CD4-positive, alpha-beta T cell treated with Interleukin-12 subunit alpha and Interleukin-12 subunit beta, for 1 hour (primary cell): ENCODE data around the gene TNFRSF11A.

Experiments
- DNase-seq: peaks from one replicate; pipeline ENCODE4 v3.0.0-alpha.2; 2020

Gene TNFRSF11A

DNA sequence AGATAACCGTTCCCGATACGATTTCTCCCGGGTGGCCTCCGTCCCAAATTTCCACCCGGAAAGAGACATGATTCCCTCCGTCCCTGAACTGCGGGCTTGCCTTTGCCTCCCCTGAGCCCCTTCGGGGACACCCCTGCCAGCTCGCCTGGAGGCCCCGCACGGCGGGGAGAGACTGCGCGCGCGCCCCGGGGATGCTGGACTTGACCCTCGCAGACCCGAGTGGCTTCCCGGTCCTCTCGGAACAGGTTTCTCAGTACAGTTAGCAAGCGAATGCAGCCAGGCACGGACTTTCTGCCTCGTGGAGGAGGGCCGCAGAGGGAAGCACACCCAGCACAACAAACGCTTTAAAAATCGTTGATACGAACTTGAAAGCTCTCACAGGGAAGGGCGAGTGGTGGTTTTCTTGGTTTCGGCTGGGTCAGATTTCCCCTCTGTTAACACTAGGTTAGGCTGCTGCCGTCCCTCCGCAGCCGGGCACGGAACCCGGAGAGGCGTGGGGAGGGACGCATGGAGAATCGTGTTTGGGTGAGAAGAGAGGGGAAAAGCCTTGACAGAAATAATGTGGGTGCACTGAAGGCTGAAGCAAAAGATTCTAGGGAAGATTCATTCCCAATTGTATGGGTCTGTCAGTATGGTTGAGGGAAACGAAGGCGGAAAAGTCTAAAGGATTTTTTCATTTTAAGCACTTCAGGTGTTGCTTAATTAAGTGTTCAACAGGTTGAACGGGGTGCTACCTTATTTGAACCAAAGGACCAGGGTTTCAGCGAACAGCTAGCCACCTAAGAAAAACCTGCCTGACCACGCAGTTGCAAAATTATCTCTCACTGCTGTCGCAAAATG, 916 bp downstream of the TNFRSF11A start:
- peak; percentile 9 for DNase-seq

DNA sequence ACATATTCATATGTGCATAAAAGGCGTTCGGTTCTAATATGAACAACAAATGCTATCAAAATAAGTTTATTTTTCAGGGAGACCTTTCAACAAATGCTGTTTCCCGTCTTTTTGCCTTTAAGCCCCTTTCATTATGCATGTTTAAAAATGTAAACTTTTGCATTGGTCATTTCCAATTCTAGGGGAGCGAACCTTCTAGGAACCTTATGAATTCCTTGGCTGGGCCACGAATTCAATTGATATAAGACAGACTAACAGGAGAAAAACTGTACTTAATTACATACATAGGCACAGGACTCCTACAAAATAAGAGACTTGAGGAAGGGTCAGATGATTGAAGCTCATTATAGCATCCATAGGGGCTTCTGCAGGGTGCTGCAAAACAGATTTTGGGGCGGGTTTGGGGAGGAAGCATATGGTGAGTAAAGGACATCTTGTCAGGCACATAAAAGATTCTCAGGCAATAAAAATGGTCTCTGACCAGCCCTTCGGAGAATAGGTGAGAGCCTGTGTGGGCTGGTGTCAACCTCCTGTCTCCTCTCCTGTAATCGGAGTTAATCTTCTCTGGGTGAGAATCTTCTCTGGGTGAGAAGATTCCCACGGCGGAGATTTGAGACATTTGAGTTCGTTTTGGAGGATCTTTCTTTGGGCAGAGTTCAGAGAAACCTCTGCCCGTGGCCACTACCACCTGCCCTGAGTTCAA, 1.7 kb downstream of the TNFRSF11A start:
- DNase-seq, result no peak

DNA sequence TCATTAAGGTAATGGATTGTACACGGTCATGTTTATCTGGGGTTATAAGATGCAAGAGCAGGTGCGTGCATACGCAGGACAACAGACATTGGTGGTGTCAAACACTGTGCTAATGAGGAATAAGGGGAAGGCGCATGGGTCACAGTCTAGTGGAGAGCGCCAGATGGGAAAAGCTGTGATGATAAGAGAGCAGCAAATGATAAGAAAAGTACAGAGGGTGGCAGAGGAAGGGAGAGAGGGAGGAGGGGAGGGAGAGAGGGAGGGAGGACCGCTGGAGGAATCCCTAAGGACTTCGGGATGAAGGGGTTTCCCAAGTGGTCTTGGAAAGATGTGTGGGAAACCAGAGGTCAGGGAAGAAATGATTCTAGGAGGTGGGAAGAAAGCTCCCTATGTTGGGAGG, 2.9 kb downstream of the TNFRSF11A start:
- no peak for DNase-seq

DNA sequence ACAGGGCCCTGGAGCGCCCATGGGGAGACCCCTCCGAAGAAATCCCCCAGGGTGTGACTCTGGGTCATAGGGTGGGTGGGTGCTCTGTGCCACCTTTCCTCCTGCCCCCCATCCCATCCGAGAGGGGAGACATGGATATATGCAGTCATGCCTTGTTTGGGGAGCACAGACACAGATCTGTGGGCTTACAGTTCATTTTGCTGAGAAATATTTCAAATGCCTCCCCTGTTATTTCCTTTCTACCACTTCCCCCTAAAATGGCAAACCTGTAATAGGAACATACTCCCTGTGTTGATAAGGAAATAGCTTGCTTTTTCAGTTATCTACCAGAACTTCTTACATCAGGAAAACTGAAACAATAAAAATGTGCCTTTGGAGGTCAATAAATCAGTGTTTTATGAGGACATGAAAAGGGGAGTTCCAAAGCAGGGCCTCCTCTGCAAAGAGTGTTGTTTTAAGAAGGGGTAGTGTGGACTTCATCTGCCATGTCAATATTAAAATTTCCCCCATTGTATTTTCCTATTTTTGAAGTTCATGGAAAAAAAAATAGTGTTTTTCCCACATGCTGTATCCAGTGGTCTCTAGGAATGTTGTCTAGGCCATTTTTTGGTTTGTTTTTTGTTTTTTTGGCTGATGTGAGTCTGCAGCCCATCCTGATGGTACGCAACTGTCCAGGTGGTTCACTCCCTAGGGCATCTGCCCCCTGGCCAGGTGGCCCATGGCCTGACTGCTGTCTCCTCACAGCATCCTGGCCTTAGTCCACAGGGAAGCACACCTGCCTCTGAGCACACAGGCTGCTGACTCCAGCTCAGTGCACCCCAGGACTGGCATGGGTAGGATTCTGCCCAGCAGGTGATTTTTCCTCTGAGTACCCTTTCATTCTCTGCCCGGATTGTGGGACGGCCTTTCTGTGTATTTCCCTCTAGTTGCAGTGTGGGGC, 3.7 kb downstream of the TNFRSF11A start:
- DNase-seq, result no peak

DNA sequence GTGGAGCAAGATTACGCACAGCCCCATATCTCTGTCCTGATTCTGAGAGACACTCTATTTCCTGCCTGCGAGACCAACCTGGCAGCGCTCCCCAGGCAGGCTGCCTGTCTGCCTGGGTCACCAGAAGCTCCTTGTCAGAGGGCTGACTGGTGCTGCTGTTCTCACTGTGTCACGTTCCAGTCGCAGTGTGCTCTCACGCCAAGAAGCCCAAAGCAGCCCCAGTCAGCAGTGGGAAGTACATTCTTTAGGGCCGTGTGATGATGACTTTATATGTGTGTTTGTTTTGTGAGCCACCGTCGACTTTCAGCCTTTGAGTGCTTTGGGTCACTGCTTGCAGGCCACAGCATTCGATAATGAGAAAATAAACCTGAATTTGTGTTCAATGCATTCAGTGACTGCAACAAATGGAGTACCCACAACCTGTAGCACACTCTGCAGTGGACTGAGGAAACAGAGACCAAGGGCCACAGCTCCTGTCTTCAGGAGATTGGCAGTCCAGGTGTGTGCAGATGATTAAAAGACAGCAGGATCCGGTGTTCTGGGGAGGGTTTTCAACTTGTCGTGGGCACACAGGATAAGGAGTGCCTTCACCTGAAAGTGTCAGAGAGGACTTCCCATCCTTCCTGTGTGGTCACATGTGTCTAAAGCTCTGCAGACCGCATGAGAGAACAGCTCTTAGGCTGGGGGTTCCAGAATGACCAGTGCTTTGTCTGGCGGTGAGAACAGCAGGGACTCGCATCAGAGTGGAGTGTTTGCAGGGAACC, 4.8 kb downstream of the TNFRSF11A start:
- peak; percentile 22 for DNase-seq

DNA sequence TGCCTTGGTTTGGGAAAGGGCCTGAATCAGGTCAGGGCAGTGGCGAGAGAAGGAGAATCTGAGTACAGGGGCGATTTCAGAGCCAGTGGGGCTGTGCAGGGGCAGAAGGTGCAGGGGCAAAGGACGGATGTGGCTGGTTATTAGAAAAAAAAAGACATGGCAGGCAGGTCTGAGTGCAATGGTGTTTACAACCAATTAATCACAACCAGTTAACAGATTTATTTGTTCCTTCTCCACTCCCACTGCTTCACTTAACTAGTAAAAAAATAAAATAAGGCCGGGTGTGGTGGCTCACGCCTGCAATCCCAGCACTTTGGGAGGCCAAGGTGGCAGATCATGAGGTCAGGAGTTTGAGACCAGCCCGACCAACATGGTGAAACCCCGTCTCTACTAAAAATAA, 5.5 kb downstream of the TNFRSF11A start:
- DNase-seq, result no peak

DNA sequence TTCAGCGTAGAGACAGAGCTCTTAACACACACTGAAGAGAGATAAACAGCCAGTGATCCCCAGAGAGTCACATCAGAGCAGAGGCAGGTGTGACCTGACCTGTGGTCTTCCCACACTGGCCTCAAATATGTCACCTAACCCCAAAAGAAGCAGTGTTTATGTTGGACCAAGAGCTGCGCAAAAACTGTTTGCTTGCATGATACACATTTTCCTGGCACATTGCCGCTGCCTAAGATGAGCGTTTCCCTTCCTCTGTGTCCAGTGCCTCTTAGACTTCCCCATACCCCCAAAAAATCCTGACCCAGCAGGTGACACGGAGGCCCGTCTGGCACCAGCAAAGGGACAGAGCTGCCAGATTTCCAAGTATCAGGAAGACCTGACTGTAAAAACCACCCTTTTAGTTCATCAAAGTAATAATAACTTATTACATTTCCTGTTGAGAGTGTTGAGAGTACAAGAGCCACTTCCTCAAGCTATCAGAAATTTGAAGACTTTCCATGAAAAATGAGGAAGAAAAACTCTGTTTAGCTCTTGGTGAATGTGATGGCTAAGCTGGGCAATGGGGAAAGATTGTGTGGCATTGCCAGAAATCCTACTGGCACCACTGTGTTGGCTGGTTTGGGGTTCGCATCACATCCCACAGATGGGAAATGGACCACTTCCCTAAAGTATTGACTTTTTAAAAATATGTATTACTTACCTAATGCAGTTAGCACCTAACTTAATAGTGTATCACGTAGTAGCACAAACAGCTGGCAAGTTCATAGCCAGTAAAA, 6.7 kb downstream of the TNFRSF11A start:
- no peak for DNase-seq

DNA sequence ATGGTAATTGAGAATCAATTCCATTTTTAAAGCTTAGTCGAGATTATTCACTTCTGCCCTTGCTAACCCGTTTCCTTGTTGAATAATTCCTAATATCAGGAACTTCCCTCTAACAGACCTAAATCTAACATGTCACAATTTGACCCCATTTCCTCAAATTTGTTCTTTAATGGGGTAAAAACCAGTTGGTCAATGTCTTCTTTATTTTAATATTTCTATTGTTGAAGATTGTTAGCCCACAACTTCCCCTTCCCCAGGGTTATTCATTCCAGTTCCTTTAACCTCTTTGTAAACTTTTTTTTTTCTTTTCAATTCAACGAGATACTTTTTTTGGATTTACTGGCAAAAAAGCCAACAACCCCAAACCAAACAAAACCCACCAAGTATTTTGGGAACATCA, 7.3 kb downstream of the TNFRSF11A start:
- no peak for DNase-seq

DNA sequence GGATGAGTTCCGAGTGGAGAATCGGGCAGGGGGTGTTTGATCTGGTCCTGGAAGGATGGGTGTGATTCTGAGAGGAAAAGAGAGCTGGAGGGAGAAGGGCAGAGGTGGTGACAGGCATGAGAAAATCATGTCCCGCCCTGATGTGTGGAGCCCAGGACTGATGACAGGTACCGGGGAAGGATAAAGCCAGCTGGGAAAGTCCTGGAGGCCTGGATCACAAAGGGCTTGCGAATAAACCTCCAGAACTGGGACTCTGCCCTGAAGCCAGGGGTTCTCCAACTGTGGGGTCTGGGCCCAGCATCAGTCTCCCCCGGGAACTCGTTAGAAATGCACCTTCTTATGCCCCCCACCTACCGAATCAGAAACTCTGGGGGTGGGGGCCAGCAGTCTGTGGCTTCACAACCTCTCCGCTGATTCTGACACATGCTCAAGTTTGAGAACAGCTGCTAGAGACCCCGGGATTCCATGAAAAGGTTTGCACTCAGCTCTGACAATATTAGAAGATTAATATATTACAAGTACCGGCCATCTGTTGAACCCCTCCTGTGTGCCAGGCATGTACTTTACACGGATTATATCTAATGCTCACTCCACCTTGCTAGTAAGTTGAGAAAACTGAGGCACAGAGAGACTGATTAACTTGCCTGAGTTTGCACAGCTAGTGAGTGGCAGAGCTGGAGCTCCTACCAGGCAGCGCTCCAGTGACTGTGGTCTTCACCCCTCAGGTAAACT, 8.0 kb downstream of the TNFRSF11A start:
- DNase-seq, result no peak

DNA sequence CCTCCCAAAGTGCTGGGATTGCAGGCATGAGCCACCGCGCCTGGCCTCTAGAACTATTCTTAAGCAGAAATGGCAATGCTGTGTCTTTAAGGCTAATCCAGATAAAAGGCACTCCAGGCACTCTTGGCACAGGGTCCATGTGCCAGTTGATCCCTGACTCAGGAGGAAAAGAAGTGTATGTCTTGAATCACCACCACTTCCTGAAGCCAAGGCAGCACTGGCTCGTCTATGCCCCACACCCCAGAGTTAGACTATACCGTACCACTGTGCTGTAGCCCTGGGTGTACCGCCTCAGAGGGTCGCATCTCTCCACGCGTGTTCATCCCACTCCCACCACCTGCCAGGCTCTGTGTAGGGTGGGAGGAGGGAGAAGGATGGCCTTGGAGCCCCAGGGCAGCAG, 9.0 kb downstream of the TNFRSF11A start:
- DNase-seq, result no peak

DNA sequence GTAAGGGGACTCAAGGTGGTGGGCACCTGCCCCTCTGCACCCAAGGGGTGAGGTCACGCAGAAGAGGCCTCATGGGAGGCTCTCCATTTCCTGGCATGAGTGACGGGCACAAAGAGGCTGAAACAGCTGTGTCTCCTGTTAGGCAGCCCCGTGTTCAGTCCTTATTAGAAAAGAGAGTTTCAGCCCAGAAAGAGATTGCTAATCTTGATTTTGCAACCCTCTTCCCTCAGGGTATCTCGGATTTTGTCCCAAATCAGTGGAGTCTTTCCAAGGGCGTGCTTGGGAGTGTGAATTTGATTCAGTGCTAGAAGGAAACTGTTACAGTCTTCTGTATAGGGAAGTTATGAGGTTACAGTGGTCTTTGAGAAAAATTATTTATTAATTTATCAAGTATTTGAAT, 10.4 kb downstream of the TNFRSF11A start:
- DNase-seq, result no peak

DNA sequence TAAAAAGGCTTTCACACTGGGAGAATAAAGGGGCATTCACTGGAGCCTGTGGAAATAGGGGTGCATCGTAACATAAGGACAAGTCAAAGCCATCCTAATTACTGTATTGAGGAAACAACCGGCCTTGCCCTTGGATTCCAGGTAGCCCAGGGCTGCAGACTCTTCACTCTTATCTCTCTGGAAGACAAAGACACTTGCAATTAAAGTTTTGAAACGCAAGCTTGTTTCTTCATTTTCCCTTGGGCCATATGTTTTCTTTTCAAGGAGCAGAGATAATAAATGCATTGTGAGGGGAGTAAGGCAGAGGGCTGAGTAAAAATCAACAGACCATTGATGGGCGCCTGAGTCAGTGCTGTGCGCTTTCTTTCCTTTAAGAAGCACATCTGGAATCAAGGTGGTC, 11.5 kb downstream of the TNFRSF11A start:
- no peak for DNase-seq

DNA sequence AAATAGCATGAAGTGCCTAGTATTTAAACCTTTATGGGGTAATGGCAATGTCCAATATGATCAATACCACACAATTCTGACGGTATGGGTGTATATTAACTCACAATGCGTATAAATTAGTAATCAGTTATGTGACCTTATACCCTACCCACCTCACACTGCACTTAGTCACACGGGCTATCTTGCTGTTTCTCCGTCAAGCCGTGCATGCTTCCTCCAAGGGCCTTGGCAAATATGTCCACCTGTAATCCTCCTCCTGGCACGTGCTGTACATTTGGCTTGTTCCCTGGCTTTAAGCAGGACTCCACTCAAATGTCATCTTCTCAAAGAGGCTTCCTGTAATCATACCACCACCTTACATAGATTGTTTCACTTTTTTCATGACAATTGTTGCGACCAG, 12.2 kb downstream of the TNFRSF11A start:
- DNase-seq, result no peak

DNA sequence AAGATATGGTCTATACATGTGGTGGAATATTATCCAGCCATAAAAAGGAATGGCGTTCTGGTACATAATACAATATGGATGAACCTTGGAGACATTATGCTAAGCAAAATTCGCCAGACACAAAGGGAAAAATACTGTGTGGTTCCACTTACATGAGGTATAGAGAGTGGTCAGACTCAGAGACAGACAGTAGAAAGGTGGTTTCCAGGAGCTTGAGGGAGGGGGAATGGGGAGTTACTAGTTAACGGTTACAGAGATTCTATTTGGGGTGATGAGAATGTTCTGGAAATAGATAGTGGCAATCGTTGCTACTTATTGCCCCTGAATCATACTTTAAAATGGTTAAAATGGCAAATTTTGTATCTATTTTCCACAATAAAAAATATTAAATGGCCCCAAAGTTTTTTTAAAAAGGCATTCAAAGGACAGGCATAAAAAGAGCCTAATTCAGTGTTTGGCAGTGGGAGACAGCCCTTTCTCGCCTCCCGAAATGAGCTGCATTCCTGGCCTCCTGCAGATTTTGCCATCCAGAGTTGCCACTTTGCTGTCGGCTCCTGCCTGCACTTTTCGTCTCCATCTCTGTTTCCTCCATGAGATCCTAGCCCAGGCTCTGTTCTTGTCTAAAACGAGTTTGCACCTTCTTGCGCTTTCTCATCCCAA, 13.5 kb downstream of the TNFRSF11A start:
- no peak for DNase-seq

DNA sequence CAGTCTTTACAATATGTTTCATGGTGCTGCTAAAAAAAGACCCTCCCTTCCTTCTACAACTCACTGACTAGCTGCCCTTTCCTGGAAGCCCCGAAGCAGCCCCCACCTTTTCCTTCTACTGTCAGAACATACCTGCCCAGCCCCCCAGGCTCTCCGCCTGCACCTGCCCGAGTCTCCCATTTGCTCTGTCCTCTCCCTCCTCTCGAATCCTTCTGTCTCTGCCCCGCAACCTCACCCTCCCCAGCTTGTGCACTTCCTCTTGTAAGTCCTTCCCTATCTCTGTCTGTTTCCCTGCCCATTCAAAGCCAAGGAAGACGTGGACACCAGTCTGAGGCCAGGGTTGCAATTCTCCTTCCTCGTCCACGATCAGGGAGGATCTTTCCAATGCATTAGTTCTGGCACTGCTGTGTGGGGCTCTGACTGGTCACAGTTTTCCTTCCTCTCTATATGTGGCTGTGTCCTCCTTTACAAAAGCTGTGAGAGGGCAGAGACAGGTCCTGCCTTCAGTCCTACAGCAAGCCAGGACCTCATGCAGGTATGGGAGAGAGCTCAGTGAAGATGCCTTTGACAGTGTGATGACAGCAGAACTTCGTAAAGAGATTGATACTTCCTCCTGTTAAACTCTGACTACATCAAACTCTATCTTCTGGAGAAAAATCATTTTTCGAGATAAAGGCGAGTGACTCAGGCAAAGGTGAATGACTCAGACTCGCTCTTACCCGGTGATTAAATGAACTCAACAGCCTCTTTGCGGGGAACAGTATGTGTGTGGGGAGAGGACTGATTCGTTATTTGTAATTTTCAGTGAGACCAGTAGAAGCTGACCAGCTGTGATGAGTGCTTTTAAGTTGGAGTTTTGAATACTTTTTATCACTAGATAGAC, 14.2 kb downstream of the TNFRSF11A start:
- no peak for DNase-seq

DNA sequence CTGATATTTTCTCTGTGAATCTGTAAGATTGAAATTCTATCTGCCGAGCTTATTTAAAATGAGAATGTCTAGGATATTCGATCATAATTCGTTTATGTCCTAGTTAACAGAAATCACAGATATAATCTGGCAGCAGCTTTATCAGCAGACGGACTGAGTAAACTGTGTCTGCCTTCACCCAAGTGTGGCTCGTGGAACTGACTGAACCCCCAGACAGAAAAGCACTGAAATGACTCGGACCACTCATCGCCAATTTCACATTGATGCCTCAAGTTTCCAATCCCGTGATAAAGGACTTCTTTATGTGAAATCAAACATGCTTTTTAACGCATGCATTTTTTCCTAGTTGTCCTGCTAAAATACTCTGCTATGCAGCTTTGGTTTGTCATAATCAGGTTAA, 15.9 kb downstream of the TNFRSF11A start:
- no peak for DNase-seq

DNA sequence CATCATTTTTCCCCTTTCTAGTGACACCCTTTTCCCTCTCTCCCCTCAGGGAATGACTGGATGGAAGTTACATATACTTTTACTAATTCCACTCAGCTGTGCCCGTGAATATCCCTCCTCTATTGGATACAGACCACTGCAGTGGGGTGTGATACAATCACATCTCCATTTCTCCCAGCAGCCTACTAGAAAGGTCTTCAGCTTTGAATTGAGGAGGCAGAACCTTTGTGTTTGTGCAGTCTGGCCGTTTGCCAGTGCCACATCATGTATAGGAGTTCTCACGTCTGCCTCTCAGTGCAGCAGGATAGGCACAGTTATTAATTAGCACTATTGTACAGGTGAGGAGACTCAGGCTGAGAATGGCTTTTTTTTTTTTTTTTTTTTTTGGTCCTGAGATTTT, 16.4 kb downstream of the TNFRSF11A start:
- no peak for DNase-seq

DNA sequence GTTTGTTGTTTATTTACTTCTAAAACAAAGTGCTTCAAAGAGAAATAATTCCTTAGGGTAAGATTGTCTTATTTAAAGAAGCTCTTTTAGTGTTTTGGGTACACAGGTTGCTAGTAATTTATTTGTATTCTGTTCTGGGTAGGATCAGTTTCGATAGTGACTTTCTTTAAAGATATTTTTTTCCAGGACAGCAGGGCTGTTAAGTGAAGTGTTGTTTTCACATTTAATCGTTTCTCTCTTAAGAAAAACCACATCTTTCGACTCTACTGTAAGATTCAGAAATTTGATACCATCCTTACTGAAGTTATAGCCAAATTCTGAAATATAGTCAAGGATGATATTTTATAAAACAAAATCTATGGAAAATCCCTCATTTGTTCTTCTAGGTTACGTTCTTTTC, 17.8 kb downstream of the TNFRSF11A start:
- no peak for DNase-seq

DNA sequence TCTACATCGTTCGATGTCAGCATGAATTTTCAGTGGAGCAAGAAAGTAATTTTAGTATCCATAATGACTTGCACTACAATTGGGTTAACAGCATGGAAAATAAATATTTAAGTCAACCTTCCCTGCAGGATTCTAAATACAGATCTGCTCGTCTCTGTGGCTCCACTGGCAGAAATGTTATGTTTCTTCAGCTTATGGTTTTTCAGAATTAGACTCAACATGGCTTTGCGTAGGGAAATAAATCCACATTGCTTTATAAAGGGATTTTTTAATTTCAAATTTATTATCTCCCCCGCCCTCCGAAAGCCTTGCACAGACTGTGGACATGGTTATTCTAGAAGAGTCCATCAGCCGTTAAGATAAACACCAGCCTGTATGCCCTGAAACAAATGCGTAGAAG, 18.2 kb downstream of the TNFRSF11A start:
- no peak for DNase-seq
